SKM-1 treated with dmso at 0.1 percent for 144 hours (cell line): Measurements from ENCODE around the gene DDX3X.
"Not testable (repeated sequence)": the region's sequence is repeated elsewhere in the genome, so short reads cannot be mapped to it uniquely, and the experiment has no call there.

ENCODE experiments used
- DNase-seq: peaks from one replicate; lab custom pipeline; 2025; ENCODE audit not compliant: unreplicated experiment; lab: John Stamatoyannopoulos, UW

The DDX3X gene

DNA sequence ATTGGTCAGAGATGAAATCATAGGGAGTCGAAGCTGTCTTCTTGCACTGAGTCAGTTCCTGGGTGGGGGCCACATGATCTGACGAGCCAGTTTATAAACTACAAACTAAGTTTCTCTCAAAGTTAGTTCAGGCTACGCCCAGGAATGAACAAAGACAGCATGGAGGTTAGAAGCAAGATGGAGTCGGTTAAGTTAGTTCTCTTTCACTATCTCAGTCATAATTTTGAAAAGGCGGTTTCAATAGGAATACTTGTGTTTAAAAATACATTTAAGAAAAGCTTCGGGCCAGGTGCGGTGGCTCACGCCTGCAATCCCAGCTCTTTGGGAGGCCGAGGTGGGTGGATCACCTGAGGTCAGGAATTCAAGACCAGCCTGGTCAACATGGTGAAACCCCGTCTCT is 77.3 kb downstream of the DDX3X start:
- DNase-seq: not testable (repeated sequence)

DNA sequence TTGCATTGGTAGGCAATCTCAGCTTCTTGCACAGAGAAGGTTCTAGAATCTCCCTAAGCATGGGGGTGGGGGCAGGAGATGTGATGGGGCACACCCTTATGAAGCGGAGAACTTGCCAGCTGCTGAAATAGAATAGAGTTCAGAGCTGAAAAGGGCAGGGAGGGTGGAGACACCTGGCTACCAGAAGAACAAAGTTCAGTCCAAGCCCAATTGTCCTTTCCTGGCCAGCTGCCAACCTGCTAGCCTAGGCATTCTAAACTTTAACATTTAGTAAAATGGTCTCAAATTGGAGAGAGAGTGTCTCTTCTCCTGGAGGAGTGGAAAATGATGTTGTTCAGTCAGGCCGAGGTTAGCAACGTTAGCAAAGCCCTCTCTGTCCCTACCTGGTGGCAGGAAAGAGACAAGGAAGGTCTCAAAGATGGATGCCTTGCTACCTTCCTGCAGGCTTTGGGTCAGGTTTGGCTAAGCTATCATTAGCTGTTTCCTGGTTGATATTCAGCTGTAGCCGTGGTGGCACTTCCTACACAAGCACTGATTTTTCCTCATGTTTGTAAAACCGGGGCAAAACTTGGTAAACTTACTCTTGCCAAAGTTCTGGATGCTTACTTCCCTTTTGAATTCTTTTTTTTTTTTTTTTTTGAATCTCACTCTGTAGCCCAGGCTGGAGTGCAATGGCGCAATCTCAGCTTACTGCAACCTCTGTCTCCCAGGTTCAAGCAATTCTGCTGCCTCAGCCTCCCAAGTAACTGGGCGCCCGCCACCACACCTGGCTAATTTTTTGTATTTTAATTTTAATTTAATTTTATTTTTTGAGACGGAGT is 78.5 kb downstream of the DDX3X start:
- DNase-seq: no peak
